Measurements from ENCODE around the gene PSMA6. TPM values are rescaled to one million over a fixed set of nuclear protein-coding genes. Genes with fewer than 3 reads are reported as not detected.

Gene PSMA6
- total and polyA plus RNA-seq, 2 of the 13 experiments (the other 11 are each of a cell fraction or from before 2014, with no cell fraction given), result 525 to 1,109 TPM

DNA sequence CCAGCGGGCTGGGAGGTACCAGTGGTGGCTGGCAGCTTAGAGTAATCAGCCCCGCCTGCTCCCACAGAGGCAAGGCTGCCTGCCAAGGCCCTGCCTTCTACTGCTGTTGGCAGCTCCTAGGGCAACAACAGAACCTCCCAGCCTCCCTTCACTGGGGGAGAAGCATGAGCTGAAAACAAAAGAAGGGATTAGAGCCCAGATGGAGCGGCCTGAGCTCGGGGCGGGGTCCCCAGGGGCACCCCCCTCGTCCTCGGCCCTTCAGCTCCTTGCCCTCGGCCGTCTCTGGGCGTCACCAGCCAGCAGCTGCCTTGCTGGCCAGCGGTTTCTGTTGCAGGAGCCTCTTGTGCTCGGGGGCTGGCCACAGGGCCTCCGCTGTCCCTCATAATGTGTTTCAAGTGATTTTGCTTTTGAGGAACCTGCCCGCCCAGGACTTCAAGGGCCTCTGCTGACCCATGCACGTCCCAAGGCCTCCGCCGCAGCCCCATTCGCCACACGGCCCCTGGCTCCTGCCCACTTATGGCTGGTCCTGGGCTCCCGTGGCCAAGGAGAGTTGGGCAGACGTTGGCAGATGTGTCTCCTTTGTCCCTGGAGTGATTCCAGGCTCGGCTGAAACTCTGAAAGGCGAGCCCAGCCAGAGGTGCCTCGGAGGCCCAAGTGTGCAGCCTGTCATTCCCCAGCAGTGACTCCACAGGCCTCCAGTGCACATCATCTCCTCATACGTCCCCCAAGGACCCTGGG is 49.7 kb downstream of the PSMA6 start (continued):
- TF ChIP-seq, protein P1, sequence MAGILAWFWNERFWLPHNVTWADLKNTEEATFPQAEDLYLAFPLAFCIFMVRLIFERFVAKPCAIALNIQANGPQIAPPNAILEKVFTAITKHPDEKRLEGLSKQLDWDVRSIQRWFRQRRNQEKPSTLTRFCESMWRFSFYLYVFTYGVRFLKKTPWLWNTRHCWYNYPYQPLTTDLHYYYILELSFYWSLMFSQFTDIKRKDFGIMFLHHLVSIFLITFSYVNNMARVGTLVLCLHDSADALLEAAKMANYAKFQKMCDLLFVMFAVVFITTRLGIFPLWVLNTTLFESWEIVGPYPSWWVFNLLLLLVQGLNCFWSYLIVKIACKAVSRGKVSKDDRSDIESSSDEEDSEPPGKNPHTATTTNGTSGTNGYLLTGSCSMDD (CRISPR knock-in tag; IDR thresholded peaks at IDR 0.05), result no peak
- TF ChIP-seq HNRNPLL (IDR thresholded peaks at IDR 0.05; ENCODE audit: low read depth, low read length, poor library complexity, severe bottlenecking), result peak; percentile 45
- TF ChIP-seq FOXP1 (IDR thresholded peaks at IDR 0.05), result no peak
- TF ChIP-seq FOXP1 (CRISPR knock-in tag; IDR thresholded peaks at IDR 0.05), result peak; percentile 55
- TF ChIP-seq GABPA (IDR thresholded peaks at IDR 0.05; ENCODE audit: low read depth, low read length), result no peak
- TF ChIP-seq GABPA (CRISPR knock-in tag; IDR thresholded peaks at IDR 0.05; ENCODE audit: low read depth), result no peak
- no peak for TF ChIP-seq RNF2 (conservative IDR thresholded peaks at IDR 0.05; ENCODE audit: low read depth)
- no peak for TF ChIP-seq PHF21A (CRISPR knock-in tag; IDR thresholded peaks at IDR 0.05)
- TF ChIP-seq, protein P2, sequence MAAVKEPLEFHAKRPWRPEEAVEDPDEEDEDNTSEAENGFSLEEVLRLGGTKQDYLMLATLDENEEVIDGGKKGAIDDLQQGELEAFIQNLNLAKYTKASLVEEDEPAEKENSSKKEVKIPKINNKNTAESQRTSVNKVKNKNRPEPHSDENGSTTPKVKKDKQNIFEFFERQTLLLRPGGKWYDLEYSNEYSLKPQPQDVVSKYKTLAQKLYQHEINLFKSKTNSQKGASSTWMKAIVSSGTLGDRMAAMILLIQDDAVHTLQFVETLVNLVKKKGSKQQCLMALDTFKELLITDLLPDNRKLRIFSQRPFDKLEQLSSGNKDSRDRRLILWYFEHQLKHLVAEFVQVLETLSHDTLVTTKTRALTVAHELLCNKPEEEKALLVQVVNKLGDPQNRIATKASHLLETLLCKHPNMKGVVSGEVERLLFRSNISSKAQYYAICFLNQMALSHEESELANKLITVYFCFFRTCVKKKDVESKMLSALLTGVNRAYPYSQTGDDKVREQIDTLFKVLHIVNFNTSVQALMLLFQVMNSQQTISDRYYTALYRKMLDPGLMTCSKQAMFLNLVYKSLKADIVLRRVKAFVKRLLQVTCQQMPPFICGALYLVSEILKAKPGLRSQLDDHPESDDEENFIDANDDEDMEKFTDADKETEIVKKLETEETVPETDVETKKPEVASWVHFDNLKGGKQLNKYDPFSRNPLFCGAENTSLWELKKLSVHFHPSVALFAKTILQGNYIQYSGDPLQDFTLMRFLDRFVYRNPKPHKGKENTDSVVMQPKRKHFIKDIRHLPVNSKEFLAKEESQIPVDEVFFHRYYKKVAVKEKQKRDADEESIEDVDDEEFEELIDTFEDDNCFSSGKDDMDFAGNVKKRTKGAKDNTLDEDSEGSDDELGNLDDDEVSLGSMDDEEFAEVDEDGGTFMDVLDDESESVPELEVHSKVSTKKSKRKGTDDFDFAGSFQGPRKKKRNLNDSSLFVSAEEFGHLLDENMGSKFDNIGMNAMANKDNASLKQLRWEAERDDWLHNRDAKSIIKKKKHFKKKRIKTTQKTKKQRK (IDR thresholded peaks at IDR 0.05; ENCODE audit: low read length), result no peak
- TF ChIP-seq, protein P3, sequence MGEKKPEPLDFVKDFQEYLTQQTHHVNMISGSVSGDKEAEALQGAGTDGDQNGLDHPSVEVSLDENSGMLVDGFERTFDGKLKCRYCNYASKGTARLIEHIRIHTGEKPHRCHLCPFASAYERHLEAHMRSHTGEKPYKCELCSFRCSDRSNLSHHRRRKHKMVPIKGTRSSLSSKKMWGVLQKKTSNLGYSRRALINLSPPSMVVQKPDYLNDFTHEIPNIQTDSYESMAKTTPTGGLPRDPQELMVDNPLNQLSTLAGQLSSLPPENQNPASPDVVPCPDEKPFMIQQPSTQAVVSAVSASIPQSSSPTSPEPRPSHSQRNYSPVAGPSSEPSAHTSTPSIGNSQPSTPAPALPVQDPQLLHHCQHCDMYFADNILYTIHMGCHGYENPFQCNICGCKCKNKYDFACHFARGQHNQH (CRISPR knock-in tag; IDR thresholded peaks at IDR 0.05), result peak; percentile 44; the same call in 1 of the 2 replicates
- TF ChIP-seq, protein P4, sequence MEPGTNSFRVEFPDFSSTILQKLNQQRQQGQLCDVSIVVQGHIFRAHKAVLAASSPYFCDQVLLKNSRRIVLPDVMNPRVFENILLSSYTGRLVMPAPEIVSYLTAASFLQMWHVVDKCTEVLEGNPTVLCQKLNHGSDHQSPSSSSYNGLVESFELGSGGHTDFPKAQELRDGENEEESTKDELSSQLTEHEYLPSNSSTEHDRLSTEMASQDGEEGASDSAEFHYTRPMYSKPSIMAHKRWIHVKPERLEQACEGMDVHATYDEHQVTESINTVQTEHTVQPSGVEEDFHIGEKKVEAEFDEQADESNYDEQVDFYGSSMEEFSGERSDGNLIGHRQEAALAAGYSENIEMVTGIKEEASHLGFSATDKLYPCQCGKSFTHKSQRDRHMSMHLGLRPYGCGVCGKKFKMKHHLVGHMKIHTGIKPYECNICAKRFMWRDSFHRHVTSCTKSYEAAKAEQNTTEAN (CRISPR knock-in tag; conservative IDR thresholded peaks at IDR 0.05), result no peak
- no peak for TF ChIP-seq ZNF562 (CRISPR knock-in tag; IDR thresholded peaks at IDR 0.05; ENCODE audit: borderline replicate concordance)
- no peak for TF ChIP-seq SNRNP70 (IDR thresholded peaks at IDR 0.05; ENCODE audit: low read depth, low read length)
- TF ChIP-seq ZFP36L2 (CRISPR knock-in tag; IDR thresholded peaks at IDR 0.05), result 0 out of 2 replicates have a peak, but pooled peaks have one; percentile 49
- TF ChIP-seq ZNF720 (CRISPR knock-in tag; IDR thresholded peaks at IDR 0.05), result 0 out of 2 replicates have a peak, but pooled peaks have one; percentile 90
- no peak for TF ChIP-seq SUZ12 (IDR thresholded peaks at IDR 0.05; ENCODE audit: low read depth, low read length)
- no peak for TF ChIP-seq HOXA5 (CRISPR knock-in tag; IDR thresholded peaks at IDR 0.05)
- no peak for TF ChIP-seq SMAD1 (CRISPR knock-in tag; IDR thresholded peaks at IDR 0.05; ENCODE audit: borderline replicate concordance, low read depth)
- no peak for TF ChIP-seq MTA3 (CRISPR knock-in tag; IDR thresholded peaks at IDR 0.05)
- TF ChIP-seq, protein P5, sequence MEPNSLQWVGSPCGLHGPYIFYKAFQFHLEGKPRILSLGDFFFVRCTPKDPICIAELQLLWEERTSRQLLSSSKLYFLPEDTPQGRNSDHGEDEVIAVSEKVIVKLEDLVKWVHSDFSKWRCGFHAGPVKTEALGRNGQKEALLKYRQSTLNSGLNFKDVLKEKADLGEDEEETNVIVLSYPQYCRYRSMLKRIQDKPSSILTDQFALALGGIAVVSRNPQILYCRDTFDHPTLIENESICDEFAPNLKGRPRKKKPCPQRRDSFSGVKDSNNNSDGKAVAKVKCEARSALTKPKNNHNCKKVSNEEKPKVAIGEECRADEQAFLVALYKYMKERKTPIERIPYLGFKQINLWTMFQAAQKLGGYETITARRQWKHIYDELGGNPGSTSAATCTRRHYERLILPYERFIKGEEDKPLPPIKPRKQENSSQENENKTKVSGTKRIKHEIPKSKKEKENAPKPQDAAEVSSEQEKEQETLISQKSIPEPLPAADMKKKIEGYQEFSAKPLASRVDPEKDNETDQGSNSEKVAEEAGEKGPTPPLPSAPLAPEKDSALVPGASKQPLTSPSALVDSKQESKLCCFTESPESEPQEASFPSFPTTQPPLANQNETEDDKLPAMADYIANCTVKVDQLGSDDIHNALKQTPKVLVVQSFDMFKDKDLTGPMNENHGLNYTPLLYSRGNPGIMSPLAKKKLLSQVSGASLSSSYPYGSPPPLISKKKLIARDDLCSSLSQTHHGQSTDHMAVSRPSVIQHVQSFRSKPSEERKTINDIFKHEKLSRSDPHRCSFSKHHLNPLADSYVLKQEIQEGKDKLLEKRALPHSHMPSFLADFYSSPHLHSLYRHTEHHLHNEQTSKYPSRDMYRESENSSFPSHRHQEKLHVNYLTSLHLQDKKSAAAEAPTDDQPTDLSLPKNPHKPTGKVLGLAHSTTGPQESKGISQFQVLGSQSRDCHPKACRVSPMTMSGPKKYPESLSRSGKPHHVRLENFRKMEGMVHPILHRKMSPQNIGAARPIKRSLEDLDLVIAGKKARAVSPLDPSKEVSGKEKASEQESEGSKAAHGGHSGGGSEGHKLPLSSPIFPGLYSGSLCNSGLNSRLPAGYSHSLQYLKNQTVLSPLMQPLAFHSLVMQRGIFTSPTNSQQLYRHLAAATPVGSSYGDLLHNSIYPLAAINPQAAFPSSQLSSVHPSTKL (CRISPR knock-in tag; IDR thresholded peaks at IDR 0.05), result no peak; the same call in 1 of the 2 replicates
